Activated CD4-positive, alpha-beta T cell treated with anti-CD3 and anti-CD28 coated beads, Interleukin-2, amount 50 U/mL, for 24 hours (primary cell): ENCODE data around the gene MN1.

ENCODE experiments used
- DNase-seq, 2 donors: peaks; one replicate each; pipeline ENCODE4 v3.0.0-alpha.2; 2020; ENCODE audit warnings: low read depth in 1 of 2, low spot score in 1 of 2

Gene MN1

GRCh38 chr22:27827604-27828587, 26.3 kb upstream of the MN1 start:
- no peak for DNase-seq

- DNase-seq = no peak
Measured at GRCh38 chr22:27825174-27825573, 23.6 kb upstream of the MN1 start.

- DNase-seq = no peak
Measured at GRCh38 chr22:27823221-27823620, 21.7 kb upstream of the MN1 start.

- no peak for DNase-seq
Measured at GRCh38 chr22:27820896-27821866, 19.6 kb upstream of the MN1 start.

GRCh38 chr22:27816552-27816951, 15.0 kb upstream of the MN1 start:
- DNase-seq = no peak

GRCh38 chr22:27815826-27816530, 14.4 kb upstream of the MN1 start:
- no peak for DNase-seq

GRCh38 chr22:27814993-27815392, 13.4 kb upstream of the MN1 start:
- DNase-seq = no peak

GRCh38 chr22:27811778-27812177, 10.2 kb upstream of the MN1 start:
- DNase-seq = no peak

GRCh38 chr22:27810609-27811151, 9.1 kb upstream of the MN1 start:
- no peak for DNase-seq

- DNase-seq = no peak
Measured at GRCh38 chr22:27809700-27810608, 8.4 kb upstream of the MN1 start.

- no peak for DNase-seq
Measured at GRCh38 chr22:27809226-27809603, 7.7 kb upstream of the MN1 start.

GRCh38 chr22:27808451-27809225, 7.1 kb upstream of the MN1 start:
- DNase-seq = no peak

GRCh38 chr22:27805841-27806240, 4.3 kb upstream of the MN1 start:
- no peak for DNase-seq

- peak in 1 of 2 donors; percentile 47 for DNase-seq
Measured at GRCh38 chr22:27804470-27805297, 3.1 kb upstream of the MN1 start.

GRCh38 chr22:27803841-27804415, 2.4 kb upstream of the MN1 start:
- DNase-seq = no peak

GRCh38 chr22:27802346-27803073, 954 bp upstream of the MN1 start:
- no peak for DNase-seq

GRCh38 chr22:27801202-27801615, 347 bp downstream of the MN1 start:
- DNase-seq = peak in 1 of 2 donors; percentile 18
